Measurements from ENCODE around the gene ACOX2.

GRCh38 chr3:58534592-58535494 lies 2.1 kb downstream of the ACOX2 start:
- TF ChIP-seq POLR2A (IDR thresholded peaks at IDR 0.05) (no peak), CTCF (IDR thresholded peaks at IDR 0.05) (no peak)

All from body of pancreas (tissue), 4 donors.